GM18868 (cell line): Measurements from ENCODE around the gene NOXA1.

ENCODE experiments used
- ATAC-seq: cut with Tn5 transposase; IDR thresholded peaks from one replicate; pipeline ENCODE4 v1.9.1; 2021; ENCODE audit warnings: mild to moderate bottlenecking, moderate library complexity; ENCODE audit not compliant: unreplicated experiment

NOXA1 gene

GRCh38 chr9:137423514-137424291 lies 510 bp downstream of the NOXA1 start:
- ATAC-seq, result peak; percentile 27

DNA sequence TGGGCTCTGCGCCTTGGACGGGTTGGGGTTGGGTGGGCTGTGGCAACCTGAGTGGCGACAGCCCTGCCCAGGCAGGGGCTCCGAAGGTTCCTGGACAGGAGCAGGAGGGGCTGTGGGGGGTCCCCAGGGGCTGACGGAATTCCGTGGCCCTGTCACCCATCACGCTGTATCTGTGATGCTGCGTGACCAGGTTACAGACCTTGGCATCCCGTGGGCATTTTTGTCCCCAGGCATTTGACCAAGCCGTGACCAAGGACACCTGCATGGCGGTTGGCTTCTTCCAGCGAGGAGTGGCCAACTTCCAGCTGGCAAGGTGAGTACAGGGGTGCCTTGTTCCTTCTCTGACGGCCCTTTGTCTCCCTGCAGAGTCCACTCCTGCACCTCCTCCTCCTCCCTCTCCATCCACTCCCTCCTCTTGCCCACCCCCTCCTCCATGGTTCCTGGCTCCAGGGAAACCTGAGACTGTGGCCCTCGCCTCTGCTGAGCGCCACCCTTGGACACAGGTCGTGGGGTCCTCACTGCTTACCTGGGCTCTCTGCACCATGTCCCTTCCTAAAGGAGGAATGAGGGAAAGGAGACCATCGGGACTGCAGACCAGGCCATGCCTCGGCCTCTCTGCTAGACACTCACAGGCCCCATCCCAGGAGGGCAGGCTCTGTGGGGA lies 3.0 kb downstream of the NOXA1 start:
- no peak for ATAC-seq

GRCh38 chr9:137427454-137428310 lies 4.5 kb downstream of the NOXA1 start:
- ATAC-seq, result no peak

DNA sequence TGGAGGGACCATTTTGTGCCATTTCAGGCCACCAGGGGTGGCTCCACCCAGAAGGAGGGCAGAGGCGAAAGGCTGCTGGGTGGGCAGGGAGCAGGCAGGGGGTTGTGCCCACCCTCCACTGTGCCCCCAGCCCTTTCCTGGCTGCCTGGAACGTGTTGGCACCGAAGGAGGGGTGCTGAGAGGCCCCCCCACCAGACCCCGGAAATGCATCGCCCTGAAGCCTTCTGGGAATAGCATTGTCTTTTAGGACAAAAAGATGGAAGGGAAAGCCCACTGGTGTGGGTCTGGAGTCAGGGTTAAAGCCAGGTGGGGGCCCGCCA lies 5.1 kb downstream of the NOXA1 start:
- ATAC-seq, result no peak

DNA sequence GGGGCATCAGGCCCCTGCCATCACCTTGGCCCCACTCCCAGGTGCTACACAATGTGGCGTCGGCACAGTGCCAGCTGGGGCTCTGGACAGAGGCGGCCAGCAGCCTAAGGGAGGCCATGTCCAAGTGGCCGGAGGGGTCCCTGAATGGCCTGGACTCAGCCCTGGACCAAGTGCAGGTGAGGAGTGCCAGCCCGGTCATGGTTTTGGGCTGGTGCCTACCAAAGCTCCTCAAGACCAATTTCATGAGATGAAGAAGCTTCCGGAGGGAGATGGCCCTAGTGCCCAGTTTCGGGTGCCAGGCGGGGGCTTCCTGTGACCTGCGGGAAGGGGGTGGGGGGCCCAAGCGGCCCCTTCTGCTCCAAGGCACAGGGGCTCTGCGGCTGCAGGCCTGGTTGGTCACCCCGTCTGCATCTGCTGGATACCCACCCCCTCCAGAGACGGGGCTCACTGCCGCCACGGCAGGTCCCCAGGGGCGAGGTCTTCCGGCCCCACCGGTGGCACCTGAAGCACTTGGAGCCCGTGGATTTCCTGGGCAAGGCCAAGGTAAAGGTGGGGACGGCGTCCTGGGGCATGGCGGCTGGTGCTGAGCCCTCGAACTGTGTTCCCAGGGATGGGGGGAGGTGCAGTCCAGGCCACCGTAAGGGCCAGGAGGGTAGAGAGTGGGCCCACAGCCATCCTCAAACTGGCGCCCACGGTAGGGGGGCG lies 5.8 kb downstream of the NOXA1 start:
- no peak for ATAC-seq

- ATAC-seq, result no peak
Observed at GRCh38 chr9:137429546-137429890, 6.3 kb downstream of the NOXA1 start.

- ATAC-seq, result no peak
Observed at GRCh38 chr9:137429974-137430722, 7.0 kb downstream of the NOXA1 start.

DNA sequence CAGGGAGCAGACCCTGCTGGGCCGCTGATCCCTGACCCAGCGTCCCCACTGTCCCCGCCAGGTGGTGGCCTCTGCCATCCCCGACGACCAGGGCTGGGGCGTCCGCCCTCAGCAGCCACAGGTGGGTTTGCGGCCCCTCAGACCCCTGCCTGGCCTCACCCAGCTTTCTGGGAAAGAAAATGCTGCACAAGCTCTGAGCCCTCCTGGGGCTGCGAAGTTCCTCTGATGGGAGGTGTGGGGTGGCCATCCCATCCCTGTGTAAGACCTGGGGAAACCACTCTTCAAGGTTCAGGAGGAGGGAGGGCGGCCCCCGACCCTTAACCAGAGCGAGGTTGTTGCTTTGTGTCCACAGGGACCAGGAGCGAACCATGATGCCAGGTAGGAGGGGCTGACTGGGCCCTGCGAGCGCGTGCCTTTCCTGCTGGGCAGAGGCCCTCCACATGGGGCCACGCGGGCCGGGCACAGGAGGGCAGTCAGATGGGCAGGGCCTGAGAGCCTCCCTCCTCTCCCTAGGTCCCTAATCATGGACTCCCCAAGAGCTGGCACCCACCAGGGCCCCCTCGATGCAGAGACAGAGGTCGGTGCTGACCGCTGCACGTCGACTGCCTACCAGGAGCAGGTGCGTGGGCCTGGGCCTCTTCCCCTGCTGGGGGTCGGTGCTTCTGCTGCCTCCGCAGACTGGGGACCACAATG lies 7.7 kb downstream of the NOXA1 start:
- ATAC-seq, result no peak

DNA sequence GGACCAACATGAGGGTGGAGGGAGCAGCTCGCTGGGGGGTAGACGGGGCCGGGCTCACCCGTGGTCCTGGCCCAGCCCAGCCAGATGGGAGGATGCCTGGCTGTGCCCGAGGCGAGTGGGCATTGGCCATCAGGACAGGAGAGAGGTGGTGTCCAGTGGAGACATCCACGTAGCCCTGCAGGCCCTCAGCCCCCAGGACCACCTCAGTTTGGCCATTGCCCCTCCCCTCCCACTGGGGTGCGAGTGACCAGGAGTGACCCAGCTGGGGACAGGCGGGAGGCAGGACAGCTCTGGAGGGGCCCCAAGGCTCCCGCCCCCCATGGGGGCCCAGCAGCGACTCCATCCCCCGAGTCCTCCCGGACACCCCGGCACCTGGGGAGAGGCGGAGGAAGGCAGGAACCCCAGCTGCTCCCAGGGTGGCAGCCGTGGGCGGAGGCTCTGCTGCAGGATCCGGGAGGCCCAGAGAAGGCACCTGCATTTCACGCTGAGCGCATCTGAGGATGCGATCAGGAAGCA lies 8.3 kb downstream of the NOXA1 start:
- no peak for ATAC-seq

DNA sequence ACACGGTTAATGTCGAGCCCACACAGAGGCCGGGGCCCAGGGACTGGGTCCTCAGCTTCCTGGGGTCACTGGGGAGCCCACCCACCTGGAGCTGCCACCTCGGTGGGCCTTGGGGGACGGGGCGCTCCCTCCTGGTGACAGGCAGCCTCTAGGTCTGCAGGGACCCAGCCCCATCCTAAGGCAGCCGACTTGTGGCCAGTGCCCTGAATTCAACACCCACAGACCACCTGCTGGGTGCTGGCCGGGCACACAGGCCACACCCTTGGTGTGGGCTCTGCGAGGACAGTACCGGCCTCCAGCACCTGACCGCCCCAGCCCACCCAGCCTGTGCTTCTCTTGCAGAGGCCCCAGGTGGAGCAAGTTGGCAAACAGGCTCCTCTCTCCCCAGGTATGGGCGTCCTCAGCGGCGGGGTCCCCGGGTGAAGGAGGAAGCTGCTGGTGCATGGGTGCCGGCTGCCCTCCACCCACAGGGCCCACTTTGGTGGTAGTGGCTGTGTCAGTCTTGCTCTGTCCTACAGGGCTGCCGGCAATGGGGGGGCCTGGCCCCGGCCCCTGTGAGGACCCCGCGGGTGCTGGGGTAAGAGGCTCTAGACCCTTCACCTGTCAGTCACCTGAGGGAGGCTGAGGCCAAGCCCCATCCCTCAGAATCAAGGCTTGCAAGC lies 9.6 kb downstream of the NOXA1 start:
- ATAC-seq, result no peak

DNA sequence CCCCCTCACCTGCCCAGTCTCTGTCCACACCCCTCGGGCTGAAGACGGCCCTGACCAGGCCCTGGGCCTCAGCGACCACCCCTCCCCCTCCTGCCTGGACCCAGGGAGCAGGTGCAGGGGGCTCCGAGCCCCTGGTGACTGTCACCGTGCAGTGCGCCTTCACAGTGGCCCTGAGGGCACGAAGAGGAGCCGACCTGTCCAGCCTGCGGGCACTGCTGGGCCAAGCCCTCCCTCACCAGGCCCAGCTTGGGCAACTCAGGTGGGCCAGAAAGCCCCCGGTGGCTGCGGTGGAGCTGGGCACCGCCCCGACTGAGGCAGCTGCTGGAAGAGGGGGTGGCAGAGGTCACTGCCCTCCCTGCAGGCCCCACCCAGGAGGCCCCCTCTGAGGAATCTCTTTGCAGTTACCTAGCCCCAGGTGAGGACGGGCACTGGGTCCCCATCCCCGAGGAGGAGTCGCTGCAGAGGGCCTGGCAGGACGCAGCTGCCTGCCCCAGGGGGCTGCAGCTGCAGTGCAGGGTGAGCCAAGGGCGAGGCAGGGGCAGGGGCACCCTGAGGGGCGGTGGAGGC lies 10.2 kb downstream of the NOXA1 start:
- ATAC-seq, result no peak

DNA sequence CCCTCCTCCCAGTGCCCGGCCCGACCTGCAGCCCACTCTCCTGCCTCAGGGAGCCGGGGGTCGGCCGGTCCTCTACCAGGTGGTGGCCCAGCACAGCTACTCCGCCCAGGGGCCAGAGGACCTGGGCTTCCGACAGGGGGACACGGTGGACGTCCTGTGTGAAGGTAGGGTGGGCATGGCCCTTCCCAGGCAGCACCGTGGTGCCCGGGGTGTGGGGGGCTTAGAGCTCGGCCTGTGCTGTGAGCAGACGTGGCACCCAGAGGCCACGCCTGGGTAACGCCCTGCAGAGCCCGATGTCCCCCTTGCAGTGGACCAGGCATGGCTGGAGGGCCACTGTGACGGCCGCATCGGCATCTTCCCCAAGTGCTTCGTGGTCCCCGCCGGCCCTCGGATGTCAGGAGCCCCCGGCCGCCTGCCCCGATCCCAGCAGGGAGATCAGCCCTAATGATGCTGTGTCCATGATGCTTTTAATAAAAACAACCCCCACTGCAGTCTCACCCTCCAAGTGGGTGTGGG lies 10.8 kb downstream of the NOXA1 start:
- no peak for ATAC-seq

DNA sequence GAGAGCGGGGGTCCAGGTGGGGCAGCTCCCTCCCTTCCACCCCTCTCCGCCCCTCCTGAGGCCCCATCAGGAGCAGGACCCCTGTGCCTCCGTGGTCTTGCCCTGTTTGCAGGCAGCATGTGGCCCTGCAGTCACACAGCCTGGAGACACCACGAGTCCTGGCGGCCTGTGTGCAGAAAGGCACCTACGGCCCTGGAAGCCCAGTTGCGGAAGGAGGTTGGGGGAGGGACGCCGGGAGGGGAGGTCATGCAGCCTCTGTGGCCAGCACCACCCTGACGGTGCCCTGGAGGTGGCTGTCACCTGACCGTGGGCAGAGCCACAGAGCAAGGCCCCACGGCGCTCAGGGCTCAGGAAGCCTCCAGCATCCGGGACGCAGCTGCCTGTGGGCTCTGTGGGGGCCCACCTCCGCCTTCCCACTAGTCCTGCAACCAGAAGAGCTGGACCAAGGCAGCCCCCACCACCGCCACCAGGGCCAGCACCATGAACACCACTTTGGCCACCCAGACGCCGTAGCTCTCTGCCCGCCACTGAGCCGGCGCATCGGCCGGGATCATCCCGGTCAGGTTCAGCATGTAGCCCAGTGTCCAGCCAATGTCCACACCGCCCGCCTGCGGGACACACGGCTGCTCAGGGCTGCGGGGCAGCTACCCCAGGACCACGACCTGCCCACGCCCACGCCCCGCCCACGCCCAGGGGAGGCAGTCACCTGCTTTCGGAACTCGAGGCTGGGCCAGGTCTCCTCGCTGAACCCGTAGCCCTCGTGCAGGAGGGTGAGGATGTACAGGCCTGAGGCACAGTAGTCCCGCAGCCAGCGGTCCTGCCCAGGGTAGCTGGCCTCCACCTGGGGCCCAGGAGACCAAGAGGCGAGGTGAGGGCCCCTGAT lies 11.5 kb downstream of the NOXA1 start:
- no peak for ATAC-seq

DNA sequence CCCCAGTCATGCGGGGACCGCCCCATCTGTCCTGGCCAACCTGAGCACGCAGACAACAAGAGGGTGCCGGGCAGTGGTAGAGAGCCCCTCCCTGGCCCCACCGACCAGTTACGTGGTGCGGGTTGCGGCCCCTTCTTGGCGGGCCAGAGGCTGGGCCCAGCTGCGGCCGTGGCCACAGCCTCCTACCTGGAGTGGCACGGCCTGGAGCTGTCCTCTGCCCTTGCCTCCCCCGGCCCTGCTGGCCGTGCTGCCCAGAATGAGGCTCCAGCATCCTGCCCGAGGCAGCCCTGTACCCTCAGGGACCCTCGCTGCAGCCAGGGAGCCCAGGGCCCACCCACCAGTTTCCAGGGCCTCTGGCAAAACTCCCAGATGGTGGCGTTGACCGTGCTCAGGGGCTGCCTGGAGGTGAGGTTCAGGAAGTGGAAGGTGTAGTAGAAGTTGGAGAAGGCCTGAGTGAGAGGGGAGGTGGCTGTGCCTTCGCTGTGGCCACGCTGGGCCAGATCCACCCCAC lies 12.2 kb downstream of the NOXA1 start:
- no peak for ATAC-seq

GRCh38 chr9:137435980-137436760 lies 13.0 kb downstream of the NOXA1 start:
- ATAC-seq, result no peak

GRCh38 chr9:137436761-137437600 lies 13.8 kb downstream of the NOXA1 start:
- no peak for ATAC-seq
